Hepatocyte (in vitro differentiated cells): ENCODE data around the gene UQCRQ. TPM values are rescaled to one million over a fixed set of nuclear protein-coding genes. Genes with fewer than 3 reads are reported as not detected.
A peak's percentile ranks its signal among the peaks of the same experiment; 100 is the strongest.

Source experiments
- DNase-seq: peaks from one replicate; pipeline ENCODE4 v3.0.0-alpha.2; 2016; ENCODE audit warnings: low spot score
- H2AFZ ChIP-seq: fragments of 200-600 bp; sonication (generic); 2 replicates; pipeline ENCODE4 v1.6.0; 2016; ENCODE audit warnings: antibody characterized with exemption, mild to moderate bottlenecking
- H3K27ac ChIP-seq: fragments of 200-600 bp; sonication (generic); 2 replicates; pipeline ENCODE4 v1.5.1; 2016; ENCODE audit warnings: mild to moderate bottlenecking
- H3K27me3 ChIP-seq: fragments of 200-600 bp; sonication (generic); 2 replicates; pipeline ENCODE4 v1.6.1; 2016
- H3K36me3 ChIP-seq: fragments of 200-600 bp; sonication (generic); replicated peaks from 2 replicates; pipeline ENCODE4 v1.5.1; 2016; ENCODE audit warnings: low read depth; ENCODE audit not compliant: insufficient read depth
- H3K4me1 ChIP-seq: fragments of 200-600 bp; sonication (generic); 2 replicates; pipeline ENCODE4 v1.5.1; 2016; ENCODE audit warnings: mild to moderate bottlenecking, moderate library complexity; ENCODE audit not compliant: insufficient read depth
- H3K4me2 ChIP-seq: fragments of 200-600 bp; sonication (generic); 2 replicates; pipeline ENCODE4 v1.6.0; 2016
- H3K4me3 ChIP-seq: fragments of 200-600 bp; sonication (generic); 2 replicates; pipeline ENCODE4 v1.5.1; 2016; ENCODE audit warnings: mild to moderate bottlenecking
- H3K79me2 ChIP-seq: fragments of 200-600 bp; sonication (generic); 2 replicates; pipeline ENCODE4 v1.6.0; 2017; ENCODE audit warnings: mild to moderate bottlenecking
- H3K9me2 ChIP-seq: fragments of 200-600 bp; sonication (generic); replicated peaks from 2 replicates; pipeline ENCODE4 v1.6.0; 2017; ENCODE audit warnings: mild to moderate bottlenecking; ENCODE audit not compliant: insufficient read depth
- H3K9me3 ChIP-seq: fragments of 200-600 bp; sonication (generic); 2 replicates; pipeline ENCODE4 v1.5.1; 2016; ENCODE audit warnings: low read depth, mild to moderate bottlenecking
- H4K20me1 ChIP-seq: fragments of 200-600 bp; sonication (generic); 2 replicates; pipeline ENCODE4 v1.6.0; 2016; ENCODE audit warnings: mild to moderate bottlenecking; ENCODE audit not compliant: insufficient read depth, poor library complexity, severe bottlenecking
- CTCF ChIP-seq: fragments of 200-600 bp; sonication (generic); IDR thresholded peaks from 2 replicates; pipeline ENCODE4 v1.5.1; 2016; ENCODE audit warnings: antibody characterized with exemption, mild to moderate bottlenecking; ENCODE audit not compliant: poor library complexity
- EZH2 ChIP-seq: fragments of 200-600 bp; sonication (generic); IDR thresholded peaks from 2 replicates; pipeline ENCODE4 v1.6.1; 2016; ENCODE audit warnings: antibody characterized with exemption, mild to moderate bottlenecking, borderline replicate concordance
- EZH2phosphoT487 ChIP-seq: fragments of 200-600 bp; sonication (generic); IDR thresholded peaks from one replicate; pipeline ENCODE4 v1.6.1; 2018; ENCODE audit warnings: antibody characterized with exemption, mild to moderate bottlenecking, low read depth, moderate library complexity; ENCODE audit not compliant: unreplicated experiment, severe bottlenecking
- WGBS: methylation state at CpG from one replicate; pipeline ENCODE4 v1.1.6; 2016; ENCODE audit warnings: low lambda C conversion rate; ENCODE audit errors: missing lambda C conversion rate; 5-methylcytosine and 5-hydroxymethylcytosine counted together
- polyA plus RNA-seq: library from polyadenylated mRNA; unstranded; fragments of >200 nt; fragmentation: Nextera tagmentation; extraction: Ambion mirVana; gene quantifications from 2 replicates; pipeline ENCODE4 v1.2.1, GENCODE V29; 2016
- total RNA-seq: library from RNA; depleted of rRNA; stranded (reverse); fragments of >200 nt; gene quantifications from 2 replicates; pipeline ENCODE4 v1.2.3, GENCODE V29; 2014

Gene UQCRQ
- total and polyA plus RNA-seq, 2 experiments from 2014 or later, result 174 to 1,138 TPM

- peak; percentile 76 for DNase-seq
- H3K36me3 ChIP-seq, result no peaks in the 10 kb centered on the region
- no peaks in the 10 kb centered on the region for H4K20me1 ChIP-seq
- TF ChIP-seq CTCF, result peak; percentile 10
- TF ChIP-seq EZH2, result no peak
- peaks cover 11% of the 10 kb centered on the region for H3K4me1 ChIP-seq
- H3K79me2 ChIP-seq, result no peaks in the 10 kb centered on the region
- H3K4me3 ChIP-seq, result no peak overlapping the region
- H3K9me2 ChIP-seq, result no peaks in the 10 kb centered on the region
- peak overlapping the region; percentile 18 for H3K27ac ChIP-seq
- H2AFZ ChIP-seq, result peak overlapping the region; percentile 84
- H3K27me3 ChIP-seq, result no peaks in the 10 kb centered on the region
- WGBS, result 27% methylated on average over 62 of the region's 68 CpGs
- no peaks in the 10 kb centered on the region for H3K9me3 ChIP-seq
- H3K4me2 ChIP-seq, result peak overlapping the region; percentile 84
Observed at GRCh38 chr5:132822650-132823480, 43.6 kb upstream of the UQCRQ start.

GRCh38 chr5:132823481-132824050 is 42.9 kb upstream of the UQCRQ start:
- Histone ChIP-seq H3K27ac (peak overlapping the region; percentile 18), H3K79me2 (peaks cover 5% of the 10 kb centered on the region), H3K4me3 (no peak overlapping the region), H3K4me2 (peak overlapping the region; percentile 84), H3K4me1 (peaks cover 11% of the 10 kb centered on the region), H3K9me3 (no peaks in the 10 kb centered on the region), H3K27me3 (no peaks in the 10 kb centered on the region), H3K36me3 (no peaks in the 10 kb centered on the region), H4K20me1 (no peaks in the 10 kb centered on the region), H3K9me2 (no peaks in the 10 kb centered on the region), H2AFZ (peak overlapping the region; percentile 84)
- TF ChIP-seq EZH2 (no peak), EZH2phosphoT487 (no peak), CTCF (peak; percentile 3)
- WGBS, result 81% methylated on average over 7 of the region's 7 CpGs
- no peak for DNase-seq

GRCh38 chr5:132824426-132824825 is 42.0 kb upstream of the UQCRQ start:
- H3K79me2 ChIP-seq, result peaks cover 13% of the 10 kb centered on the region
- WGBS, result 92% methylated on average over 3 of the region's 3 CpGs

More at GRCh38 chr5:132824426-132824825, 42.0 kb upstream of the UQCRQ start:
- Histone ChIP-seq H3K27ac (no peak overlapping the region), H3K4me2 (no peak overlapping the region), H3K4me3 (no peak overlapping the region), H3K36me3 (no peaks in the 10 kb centered on the region), H3K4me1 (peaks cover 11% of the 10 kb centered on the region), H3K27me3 (no peaks in the 10 kb centered on the region), H4K20me1 (no peaks in the 10 kb centered on the region), H2AFZ (no peak overlapping the region), H3K9me3 (no peaks in the 10 kb centered on the region), H3K9me2 (no peaks in the 10 kb centered on the region)
- TF ChIP-seq CTCF (no peak), EZH2phosphoT487 (no peak), EZH2 (no peak)
- no peak for DNase-seq
